Endothelial cell of umbilical vein (primary cell): Measurements from ENCODE around the gene NDUFAF8. TPM values are rescaled to one million over a fixed set of nuclear protein-coding genes. Genes with fewer than 3 reads are reported as not detected.

Source experiments
- BruUV-seq: library from RNA; stranded (reverse); fragments of 400-500 nt; replicated peaks from 2 replicates; lab custom pipeline; 2021; lab: Mats Ljungman, UMichigan
- CTCF ChIA-PET: fragments of 300-600, 350-600 bp; sonication (Branson Sonifier 250); formaldehyde crosslinking; loops from one replicate; lab custom pipeline; 2021; ENCODE audit warnings: antibody characterized with exemption, inconsistent platforms; lab: Charles Lee
- POLR2A ChIA-PET: fragments of 300-600, 350-600 bp; sonication (Branson Sonifier 250); formaldehyde crosslinking; loops from one replicate; lab custom pipeline; 2021; ENCODE audit warnings: antibody characterized with exemption, inconsistent platforms; lab: Charles Lee
- DNase-seq: peaks from one replicate; pipeline ENCODE4 v3.0.0-alpha.2; 2011; ENCODE audit warnings: low read depth, low spot score
- FAIRE-seq: peaks from 2 replicates; lab custom pipeline; 2011; peaks lifted over from hg19 to GRCh38; lab: Jason Lieb, UNC
- H2AFZ ChIP-seq: 2 replicates; pipeline ENCODE4 v1.6.0; 2012; ENCODE audit warnings: low read depth, low read length, control low read depth, inconsistent platforms
- H3K27ac ChIP-seq: 2 replicates; pipeline ENCODE4 v1.5.1; 2011; ENCODE audit warnings: low read depth, mild to moderate bottlenecking, control low read depth, low read length, moderate library complexity; ENCODE audit not compliant: insufficient read depth
- H3K27me3 ChIP-seq, 2 experiments: 2 replicates each; pipeline versions ENCODE4 v1.6.0 to v1.6.1; 2011; ENCODE audit warnings: low read length in 2 of 2, mixed read lengths in 1 of 2; ENCODE audit not compliant: control insufficient read depth in 2 of 2, insufficient read depth in 2 of 2
- H3K36me3 ChIP-seq, 2 experiments: 2 replicates in 1 of 2; 3 replicates in 1 of 2; pipeline ENCODE4 v1.5.1; 2011; ENCODE audit warnings: low read length in 2 of 2, mild to moderate bottlenecking in 1 of 2, moderate library complexity in 1 of 2; ENCODE audit not compliant: control insufficient read depth in 2 of 2, insufficient read depth in 2 of 2; ENCODE audit errors: extremely low read depth in 1 of 2
- H3K4me1 ChIP-seq: 3 replicates; pipeline ENCODE4 v1.5.1; 2011; ENCODE audit warnings: mild to moderate bottlenecking, low read length; ENCODE audit not compliant: control insufficient read depth, insufficient read depth; ENCODE audit errors: extremely low read depth
- H3K4me2 ChIP-seq: 2 replicates; pipeline ENCODE4 v1.6.1; 2011; ENCODE audit warnings: low read length, control low read depth, mixed read lengths; ENCODE audit not compliant: insufficient read depth
- H3K4me3 ChIP-seq, 3 experiments: fragments of 200-600 bp in 1 of 3; sonication (generic), shearing (Covaris generic) in 1 of 3; replicated peaks in 1 of 3; 2 replicates each; pipeline ENCODE4 v1.5.1; 2011 to 2016; ENCODE audit warnings: control low read depth in 3 of 3, low read length in 3 of 3, mild to moderate bottlenecking in 2 of 3, inconsistent platforms in 1 of 3, low read depth in 1 of 3, moderate library complexity in 1 of 3; ENCODE audit not compliant: insufficient read depth in 1 of 3
- H3K79me2 ChIP-seq: 2 replicates; pipeline ENCODE4 v1.6.0; 2012; ENCODE audit warnings: low read length, inconsistent platforms; ENCODE audit not compliant: control insufficient read depth, insufficient read depth
- H3K9ac ChIP-seq: replicated peaks from 2 replicates; pipeline ENCODE3; 2011; ENCODE audit warnings: low read length, control low read depth; ENCODE audit not compliant: insufficient read depth; ENCODE audit errors: extremely low read depth
- H3K9me1 ChIP-seq: replicated peaks from 3 replicates; pipeline ENCODE4 v1.6.0; 2011; ENCODE audit warnings: mild to moderate bottlenecking, low read length; ENCODE audit not compliant: control insufficient read depth, insufficient read depth; ENCODE audit errors: extremely low read depth
- H3K9me3 ChIP-seq: replicated peaks from 2 replicates; pipeline ENCODE4 v1.5.1; 2012; ENCODE audit warnings: low read length, inconsistent platforms; ENCODE audit not compliant: control insufficient read depth, insufficient read depth
- H4K20me1 ChIP-seq: replicated peaks from 2 replicates; pipeline ENCODE3; 2011; ENCODE audit warnings: mild to moderate bottlenecking, low read length; ENCODE audit not compliant: control insufficient read depth, insufficient read depth; ENCODE audit errors: extremely low read depth
- EZH2 ChIP-seq: IDR thresholded peaks from 2 replicates; pipeline ENCODE4 v1.6.1; 2012; ENCODE audit warnings: borderline replicate concordance, low read depth, mild to moderate bottlenecking, moderate library complexity, low read length, inconsistent platforms; ENCODE audit not compliant: severe bottlenecking
- FOS ChIP-seq: IDR thresholded peaks from 2 replicates; pipeline ENCODE4 v1.6.1; 2011; ENCODE audit warnings: mild to moderate bottlenecking, low read length, moderate library complexity, borderline replicate concordance; ENCODE audit not compliant: insufficient read depth
- GATA2 ChIP-seq: IDR thresholded peaks from 2 replicates; pipeline ENCODE4 v1.7.0; 2011; ENCODE audit warnings: low read depth, mild to moderate bottlenecking, moderate library complexity, mixed read lengths, low read length; ENCODE audit not compliant: insufficient read length, insufficient read depth
- JUN ChIP-seq: IDR thresholded peaks from 2 replicates; pipeline ENCODE4 v1.6.1; 2011; ENCODE audit warnings: borderline replicate concordance, low read depth; ENCODE audit not compliant: insufficient read length, insufficient read depth
- MYC ChIP-seq: IDR thresholded peaks from one replicate; pipeline ENCODE4 v1.6.1; 2011; ENCODE audit warnings: mild to moderate bottlenecking, low read depth, low read length
- POLR2A ChIP-seq: IDR thresholded peaks from 2 replicates; pipeline ENCODE4 v1.6.1; 2012; ENCODE audit warnings: low read depth, mild to moderate bottlenecking, control low read depth, low read length
- POLR2AphosphoS5 ChIP-seq: IDR thresholded peaks from 2 replicates; pipeline ENCODE4 v1.6.1; 2012; ENCODE audit warnings: low read depth, mild to moderate bottlenecking, control low read depth, low read length, moderate library complexity; ENCODE audit not compliant: insufficient read depth
- dilution Hi-C: fragments of 300-500 bp; cut with MboI; formaldehyde crosslinking; loops from one replicate; pipeline ENCODE4 v1.15.0; 2019; ENCODE audit warnings: low sequenced_read_pairs; ENCODE audit not compliant: extremely low pct_ligation_motif_present
- intact Hi-C: fragments of 100-400 bp; cut with micrococcal nuclease; formaldehyde crosslinking; loops from one replicate; pipeline ENCODE4 v1.10.0; 2022
- polyA plus RNA-seq, 4 experiments: library from polyadenylated mRNA; depleted of rRNA in 3 of 4; stranded (reverse) in 3 of 4; unstranded in 1 of 4; fragments of >200 nt; gene quantifications; 2 replicates each; pipeline versions ENCODE4 v1.2.1 to v1.2.3, GENCODE V29; 2011 to 2012; ENCODE audit warnings: missing spikeins in 1 of 4
- total RNA-seq: library from RNA; stranded (reverse); gene quantifications from 2 replicates; pipeline ENCODE4 v1.2.3, GENCODE V29; 2021
- TF ChIP-seq, protein P1 (sequence below): IDR thresholded peaks from 2 replicates; pipeline ENCODE4 v1.6.1; 2011; ENCODE audit not compliant: insufficient read depth, insufficient read length
- TF ChIP-seq, protein P2 (sequence below), 2 donors: IDR thresholded peaks; 1 replicate in 1 of 2; 2 replicates in 1 of 2; pipeline ENCODE4 v1.5.1; 2011; ENCODE audit warnings: low read length in 2 of 2, mild to moderate bottlenecking in 2 of 2, moderate library complexity in 2 of 2, control low read depth in 1 of 2, inconsistent platforms in 1 of 2, low read depth in 1 of 2; ENCODE audit not compliant: insufficient read depth in 1 of 2; ENCODE audit errors: extremely low read depth in 1 of 2

The NDUFAF8 gene
- total and polyA plus RNA-seq, 2 donors (not counting 3 experiments of a cell fraction or from before 2014, with no cell fraction given), result 61.5 to 83.9 TPM

DNA sequence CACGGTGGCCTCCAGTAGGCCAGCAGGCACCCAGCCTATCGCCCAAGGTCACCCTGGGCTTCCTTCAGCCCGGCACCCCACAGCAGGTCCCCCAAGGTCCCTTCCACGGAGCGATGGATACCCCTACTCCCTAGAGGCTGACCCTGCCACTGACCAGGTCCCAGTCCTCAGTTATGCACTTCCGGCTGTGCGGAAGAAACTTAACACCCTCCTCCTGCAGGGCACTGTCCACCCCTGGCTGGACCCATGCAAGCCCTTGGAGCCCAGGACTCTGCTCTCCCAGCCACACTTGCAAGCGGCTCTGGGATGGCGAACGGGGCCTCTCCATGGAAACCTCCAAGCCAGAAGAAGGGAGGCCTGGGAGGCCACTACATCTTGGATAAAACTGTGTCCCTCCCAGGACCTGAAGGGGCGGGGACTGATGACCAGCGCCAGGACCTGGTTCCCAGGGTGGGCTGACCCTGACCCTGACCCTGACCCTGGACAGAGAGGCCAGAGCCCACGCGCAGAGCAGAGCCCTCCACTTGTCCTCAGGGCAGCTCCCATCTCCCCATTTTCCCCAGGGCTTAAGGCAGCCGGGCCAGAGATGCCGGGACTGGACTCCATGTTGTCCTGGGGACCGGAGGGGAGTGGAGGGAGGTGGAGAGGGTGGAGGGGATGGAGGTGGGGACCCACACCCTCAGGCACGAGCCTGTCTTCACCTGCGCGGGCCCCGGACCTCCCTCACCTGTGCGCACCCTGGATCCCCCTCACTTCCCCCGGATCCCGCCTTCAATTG lies 17.1 kb upstream of the NDUFAF8 start:
- Histone ChIP-seq H3K9me1 (no peaks in the 10 kb centered on the region), H3K9me3 (no peaks in the 10 kb centered on the region), H3K4me1 (peaks cover 14% of the 10 kb centered on the region), H4K20me1 (no peaks in the 10 kb centered on the region), H3K4me2 (peak overlapping the region; percentile 55), H3K36me3 (no peaks in the 10 kb centered on the region), H2AFZ (peak overlapping the region; percentile 91), H3K79me2 (peaks cover 5% of the 10 kb centered on the region), H3K9ac (peak overlapping the region; percentile 83), H3K27ac (no peak overlapping the region), H3K27me3 (no peaks in the 10 kb centered on the region), H3K4me3 (peak overlapping the region; percentile 64 to 94 (median 85))
- DNase-seq, result no peak
- TF ChIP-seq POLR2A (no peak), EZH2 (no peak), JUN (no peak), FOS (no peak), MYC (no peak), POLR2AphosphoS5 (no peak), GATA2 (no peak)
- TF ChIP-seq, protein P1, sequence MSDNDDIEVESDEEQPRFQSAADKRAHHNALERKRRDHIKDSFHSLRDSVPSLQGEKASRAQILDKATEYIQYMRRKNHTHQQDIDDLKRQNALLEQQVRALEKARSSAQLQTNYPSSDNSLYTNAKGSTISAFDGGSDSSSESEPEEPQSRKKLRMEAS, result no peak
- TF ChIP-seq, protein P2, sequence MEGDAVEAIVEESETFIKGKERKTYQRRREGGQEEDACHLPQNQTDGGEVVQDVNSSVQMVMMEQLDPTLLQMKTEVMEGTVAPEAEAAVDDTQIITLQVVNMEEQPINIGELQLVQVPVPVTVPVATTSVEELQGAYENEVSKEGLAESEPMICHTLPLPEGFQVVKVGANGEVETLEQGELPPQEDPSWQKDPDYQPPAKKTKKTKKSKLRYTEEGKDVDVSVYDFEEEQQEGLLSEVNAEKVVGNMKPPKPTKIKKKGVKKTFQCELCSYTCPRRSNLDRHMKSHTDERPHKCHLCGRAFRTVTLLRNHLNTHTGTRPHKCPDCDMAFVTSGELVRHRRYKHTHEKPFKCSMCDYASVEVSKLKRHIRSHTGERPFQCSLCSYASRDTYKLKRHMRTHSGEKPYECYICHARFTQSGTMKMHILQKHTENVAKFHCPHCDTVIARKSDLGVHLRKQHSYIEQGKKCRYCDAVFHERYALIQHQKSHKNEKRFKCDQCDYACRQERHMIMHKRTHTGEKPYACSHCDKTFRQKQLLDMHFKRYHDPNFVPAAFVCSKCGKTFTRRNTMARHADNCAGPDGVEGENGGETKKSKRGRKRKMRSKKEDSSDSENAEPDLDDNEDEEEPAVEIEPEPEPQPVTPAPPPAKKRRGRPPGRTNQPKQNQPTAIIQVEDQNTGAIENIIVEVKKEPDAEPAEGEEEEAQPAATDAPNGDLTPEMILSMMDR (IDR thresholded peaks at IDR 0.05; ENCODE audit: extremely low read depth in 1 of 2, insufficient read depth in 1 of 2, low read depth in 1 of 2, low read length in 2 of 2), result no peak
- dilution Hi-C loops, result no loop called here
- intact Hi-C loops, result loop anchor here (5.0 kb wide), 1 partner anchor 190 kb away; no protein-coding TSS in a partner anchor
- ChIA-PET POLR2A (interaction anchor here (0.7 to 1.2 kb wide), 2 partner anchors 17 to 208 kb away, joined by 4 to 6 read pairs; partner anchors contain the start of genes NDUFAF8 and TEPSIN), CTCF (interaction anchor here (1.2 to 1.3 kb wide), 2 partner anchors 17 to 21 kb away, joined by 6 to 7 read pairs; partner anchors contain the start of genes NDUFAF8 and TEPSIN)
- FAIRE-seq, result no peak
- BruUV-seq, result no TSS peak
